Cerebellar nuclear complex (tissue), 1 donor: ENCODE measurements around the gene EYS.

ENCODE experiments used
- DNase-seq, 2 experiments: peaks; one replicate each; lab custom pipeline; 2025; lab: John Stamatoyannopoulos, UW

EYS gene

GRCh38 chr6:63671098-63671754, 2035.8 kb downstream of the EYS start:
- no peak for DNase-seq
